HK-2 (cell line): Measurements from ENCODE around the gene CRACR2B.

ENCODE experiments used
- DNase-seq: peaks from one replicate; pipeline ENCODE4 v3.0.0-alpha.2; 2018; ENCODE audit not compliant: unreplicated experiment

The CRACR2B gene

DNA sequence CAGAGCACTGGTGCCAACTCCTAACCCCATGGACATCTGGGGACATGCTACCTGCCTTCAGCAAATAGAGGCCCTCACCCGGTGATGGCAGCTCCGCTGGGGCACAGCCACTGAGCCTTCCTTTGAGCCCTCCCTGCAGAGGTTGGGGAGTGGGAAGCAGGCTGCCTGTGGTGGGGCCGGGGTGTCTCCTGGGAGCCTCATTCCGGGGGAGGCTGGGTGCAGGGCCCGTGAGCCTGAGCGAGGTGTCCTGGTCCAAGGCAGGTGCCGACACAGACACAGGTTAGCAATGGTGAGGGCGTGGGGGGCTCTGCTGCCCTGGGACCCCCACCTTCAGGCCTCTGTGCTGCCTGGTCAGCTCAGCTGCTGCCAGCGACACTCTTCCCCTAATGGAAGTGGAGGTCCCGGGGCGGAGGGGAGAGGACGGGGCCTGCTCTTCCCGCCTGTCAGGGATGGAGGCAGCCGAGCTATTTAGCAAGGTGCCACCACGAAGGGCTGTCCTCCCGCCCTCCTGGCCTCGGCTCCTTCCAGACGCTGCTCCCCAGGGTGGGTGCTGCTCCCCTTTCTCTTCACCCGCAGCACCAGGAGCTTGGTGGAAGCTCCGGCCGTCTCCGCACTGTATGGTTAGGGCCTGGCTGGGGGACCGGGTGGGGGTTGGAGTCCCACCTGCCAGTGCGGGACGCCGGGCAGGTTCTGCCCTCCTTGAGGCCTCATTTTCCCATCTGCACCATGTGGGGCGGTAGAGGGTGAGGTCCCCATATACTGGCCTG lies 26.1 kb downstream of the CRACR2B start:
- DNase-seq: no peak

DNA sequence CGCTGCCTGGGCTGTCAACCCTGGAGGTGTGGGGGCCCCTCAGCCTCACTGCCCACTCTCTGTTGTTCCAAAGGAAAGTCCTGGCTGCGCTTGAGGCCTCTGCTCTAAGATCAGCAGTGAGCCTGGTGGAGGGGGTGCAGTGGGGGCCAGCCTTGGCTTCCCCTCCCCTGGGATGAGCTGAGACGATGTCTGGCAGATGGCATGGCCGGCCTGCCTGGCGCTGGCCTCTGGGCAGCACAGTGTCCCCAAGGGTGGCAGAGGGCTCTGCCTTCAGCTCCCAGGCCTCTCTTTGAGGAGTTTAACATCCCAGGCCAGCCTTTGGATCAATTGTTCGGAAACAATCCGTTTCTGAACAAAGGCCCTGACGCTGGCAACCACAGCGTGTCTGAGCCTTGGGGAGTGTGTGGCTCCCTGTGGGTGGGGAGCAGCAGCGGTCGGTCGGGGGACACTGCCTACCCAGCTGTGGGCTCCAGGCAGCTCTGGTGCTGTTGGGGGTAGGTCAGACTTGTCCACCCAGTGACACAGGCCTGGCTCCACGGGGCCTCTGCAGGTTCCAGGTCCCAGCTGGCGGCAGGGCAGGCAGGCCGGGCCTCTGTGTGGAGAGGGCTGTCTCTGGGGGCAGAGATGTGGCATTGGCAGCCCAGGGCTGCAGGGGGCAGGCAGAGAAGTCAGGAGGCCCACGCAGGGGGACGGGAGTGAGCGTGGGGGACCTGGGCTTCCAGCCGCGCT lies 27.0 kb downstream of the CRACR2B start:
- no peak for DNase-seq

DNA sequence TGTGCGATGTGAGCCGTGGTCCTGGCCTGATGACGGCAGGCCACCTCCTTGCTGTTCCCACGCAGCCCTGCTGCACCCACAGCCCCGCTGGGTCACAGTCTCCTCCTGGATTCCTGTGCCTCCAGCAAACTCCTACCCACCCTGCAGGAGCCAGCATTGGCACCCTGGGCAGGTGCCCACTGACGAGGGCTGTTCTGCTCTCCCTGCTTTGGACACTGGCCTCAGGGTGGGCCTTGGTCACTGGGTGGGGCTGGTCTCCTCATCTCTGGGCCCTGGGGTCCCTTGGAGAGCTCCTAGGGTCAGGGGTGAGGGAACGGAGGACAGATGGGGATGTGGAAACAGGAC lies 27.6 kb downstream of the CRACR2B start:
- no peak for DNase-seq

DNA sequence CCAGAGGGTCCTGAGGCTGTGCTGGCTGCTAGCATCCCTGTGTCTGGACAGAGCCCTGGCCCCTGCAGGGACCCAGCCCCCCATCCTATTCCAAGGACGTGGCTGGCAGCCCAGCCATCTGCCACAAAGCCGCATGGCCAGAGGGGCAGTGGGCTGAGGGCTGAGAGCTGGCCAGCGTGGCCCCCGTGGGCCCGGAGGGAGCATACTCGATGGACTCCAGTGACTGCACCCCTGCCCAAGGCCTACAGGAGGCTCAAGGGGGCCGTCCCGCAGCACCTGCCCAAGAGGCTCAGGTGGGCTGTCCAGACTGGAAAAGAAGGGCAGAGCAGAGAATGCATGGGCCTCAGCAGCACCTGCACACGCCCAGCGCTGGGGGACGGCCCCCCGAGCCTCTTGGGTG lies 28.1 kb downstream of the CRACR2B start:
- no peak for DNase-seq

DNA sequence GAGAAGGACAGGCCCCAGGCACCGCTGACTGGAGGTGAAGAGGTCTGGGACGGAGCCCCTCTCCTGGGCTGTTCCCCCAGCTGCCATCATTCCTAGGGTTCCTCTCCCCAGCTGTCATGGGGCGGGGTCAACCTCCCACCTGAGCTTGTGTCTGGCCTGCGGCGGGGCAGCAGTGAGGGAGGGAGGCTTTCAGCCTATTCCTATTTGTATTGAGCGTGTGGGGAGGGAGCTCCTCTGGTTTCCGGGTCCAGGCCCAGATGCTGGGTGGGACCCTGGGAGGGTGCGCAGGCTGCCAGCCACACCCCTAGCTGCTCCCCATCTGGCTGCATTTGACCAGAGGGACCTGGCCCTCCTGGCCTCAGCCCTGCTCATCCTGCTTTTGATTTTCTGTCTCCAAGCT lies 28.7 kb downstream of the CRACR2B start:
- no peak for DNase-seq

DNA sequence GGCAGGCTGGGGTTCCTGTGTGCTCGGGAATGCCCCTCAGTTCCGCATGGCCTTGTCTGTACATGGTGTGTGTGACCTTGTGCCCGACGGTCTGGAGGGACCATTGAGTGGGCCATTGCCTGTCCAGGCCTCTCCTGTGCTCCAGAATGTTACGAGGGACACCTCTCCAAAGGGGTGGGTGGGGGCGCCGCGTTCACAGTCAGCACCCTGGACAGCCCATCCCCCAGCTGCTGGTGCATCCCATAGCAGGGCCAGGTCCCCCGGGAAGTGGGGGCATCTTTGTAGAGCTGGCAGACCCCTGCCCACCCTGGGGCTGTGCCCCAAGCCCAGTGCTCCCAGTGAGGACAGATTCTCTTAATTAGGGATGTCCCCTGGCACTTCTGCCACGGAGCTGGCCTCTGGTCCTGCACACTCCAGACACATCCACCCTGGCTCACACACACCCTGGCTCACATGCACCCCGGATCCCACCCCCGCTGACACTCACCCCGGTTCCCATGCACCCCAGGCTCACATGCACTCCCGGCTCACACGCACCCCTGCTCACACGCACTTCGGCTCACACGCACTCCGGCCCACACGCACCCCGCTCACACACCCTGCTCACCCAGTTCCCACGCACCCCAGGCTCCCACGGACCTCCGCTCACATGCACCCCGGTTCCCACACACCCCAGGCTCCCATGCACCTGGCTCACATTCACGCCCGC lies 30.5 kb downstream of the CRACR2B start:
- DNase-seq: no peak

DNA sequence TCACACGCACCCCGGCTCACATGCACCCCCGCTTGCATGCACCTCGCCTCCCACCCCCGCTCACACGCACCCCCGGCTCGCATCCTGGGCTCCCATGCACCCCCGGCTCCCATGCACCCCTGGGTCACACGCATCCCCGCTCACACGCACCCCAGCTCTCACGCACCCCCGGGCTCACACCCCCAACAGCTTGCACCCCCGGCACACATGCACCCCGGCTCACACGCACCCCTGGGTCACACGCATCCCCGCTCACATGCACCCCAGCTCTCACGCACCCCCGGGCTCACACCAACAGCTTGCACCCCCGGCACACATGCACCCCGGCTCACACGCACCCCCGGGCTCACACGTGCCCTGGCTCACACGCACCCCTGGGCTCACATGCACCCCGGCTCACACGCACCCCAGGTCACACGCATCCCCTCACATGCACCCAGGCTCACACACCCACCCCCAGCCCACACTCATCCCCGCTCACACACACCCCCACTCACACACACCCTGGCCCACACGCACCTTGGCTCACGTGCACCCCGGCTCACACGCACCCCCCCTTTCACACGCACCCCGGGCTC lies 31.1 kb downstream of the CRACR2B start:
- no peak for DNase-seq

DNA sequence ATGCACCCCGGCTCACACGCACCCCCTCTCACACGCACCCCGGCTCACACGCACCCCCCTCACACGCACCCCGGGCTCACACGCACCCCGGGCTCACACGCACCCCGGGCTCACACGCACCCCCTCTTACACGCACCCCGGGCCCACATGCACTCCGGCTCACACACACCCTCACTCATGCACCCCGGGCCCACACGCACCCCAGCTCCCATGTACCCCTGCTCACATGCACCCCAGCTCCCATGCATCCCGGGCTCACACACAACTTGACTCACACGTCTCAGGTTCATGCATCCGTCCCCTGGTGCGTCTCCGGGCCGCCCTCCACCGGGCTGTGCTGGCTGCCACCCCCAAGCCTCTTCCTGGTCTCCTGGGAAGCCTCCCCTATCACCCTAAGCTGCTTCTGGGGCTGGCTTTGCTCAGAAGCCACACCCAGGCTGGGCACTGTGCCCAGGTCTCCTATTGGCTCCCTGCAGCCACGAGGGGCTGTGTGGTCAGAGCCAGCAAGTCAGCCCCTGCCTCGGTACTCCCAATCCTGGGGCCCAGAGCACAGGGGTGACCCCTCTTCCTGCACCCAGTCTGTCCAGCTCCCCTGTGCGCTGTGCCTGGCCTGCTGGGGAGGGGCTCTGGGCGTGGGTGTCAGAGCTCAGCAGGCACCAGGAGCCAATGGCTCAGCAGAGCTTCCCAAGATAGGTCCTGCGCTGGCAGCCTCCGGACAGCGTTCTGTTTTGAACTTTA lies 31.8 kb downstream of the CRACR2B start:
- no peak for DNase-seq

DNA sequence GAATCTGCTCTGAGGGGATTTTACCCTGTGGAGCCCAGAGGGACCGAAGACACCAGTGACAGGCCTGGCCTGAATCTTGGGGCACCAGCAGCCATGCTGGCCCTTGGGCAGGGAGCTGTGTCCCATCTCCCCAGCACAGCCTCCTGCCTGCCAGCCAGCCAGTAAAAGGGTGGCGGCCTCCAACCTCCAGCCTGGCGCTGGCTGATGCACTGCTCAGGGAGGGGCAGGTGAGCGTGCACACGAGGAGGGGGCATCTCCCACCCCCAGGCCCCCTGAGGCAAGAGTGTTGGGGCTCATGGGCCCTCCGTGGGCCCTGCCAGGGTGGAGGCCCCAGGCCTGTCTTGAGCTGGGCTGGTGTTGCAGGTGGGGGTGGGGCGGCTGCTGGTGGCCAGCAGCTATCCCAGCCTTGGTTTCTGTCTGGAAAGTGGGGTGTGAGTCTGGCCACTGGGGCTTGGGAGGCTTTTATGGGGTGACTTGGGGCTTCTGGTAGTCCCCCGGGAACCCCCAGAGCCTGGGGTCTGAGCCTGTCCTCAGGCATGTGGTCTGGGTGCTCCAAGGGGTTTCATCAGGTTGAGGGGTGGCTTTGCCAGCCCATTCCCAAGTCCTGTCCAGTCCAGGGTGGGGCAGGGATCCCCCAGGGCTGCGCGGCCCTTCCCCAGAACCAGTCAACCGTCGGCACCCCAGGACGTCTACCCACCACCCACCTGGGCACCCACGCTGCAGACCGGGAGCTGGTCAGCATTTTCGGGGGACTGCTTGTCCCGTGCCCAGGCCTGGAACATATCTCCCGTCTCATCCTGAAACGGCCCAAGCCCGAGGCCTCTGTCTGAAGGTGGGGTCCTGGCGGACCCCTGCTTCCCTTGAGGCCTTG lies 32.8 kb downstream of the CRACR2B start:
- DNase-seq: no peak

DNA sequence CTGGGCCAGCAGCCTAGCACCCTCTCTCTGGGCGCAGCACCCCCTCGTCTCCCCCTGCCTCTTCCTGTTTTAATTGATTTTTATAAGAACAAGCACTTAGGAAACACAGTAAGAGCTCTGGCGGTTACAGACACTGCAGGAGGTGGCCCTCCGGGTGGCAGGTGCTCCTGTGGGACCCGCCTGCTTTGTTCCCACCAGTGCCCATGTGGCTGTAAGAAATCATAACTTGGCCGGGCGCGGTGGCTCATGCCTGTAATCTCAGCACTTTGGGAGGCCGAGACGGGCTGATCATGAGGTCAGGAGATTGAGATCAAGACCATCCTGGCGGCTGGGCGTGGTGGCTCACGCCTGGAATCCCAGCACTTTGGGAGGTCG lies 33.4 kb downstream of the CRACR2B start:
- no peak for DNase-seq

DNA sequence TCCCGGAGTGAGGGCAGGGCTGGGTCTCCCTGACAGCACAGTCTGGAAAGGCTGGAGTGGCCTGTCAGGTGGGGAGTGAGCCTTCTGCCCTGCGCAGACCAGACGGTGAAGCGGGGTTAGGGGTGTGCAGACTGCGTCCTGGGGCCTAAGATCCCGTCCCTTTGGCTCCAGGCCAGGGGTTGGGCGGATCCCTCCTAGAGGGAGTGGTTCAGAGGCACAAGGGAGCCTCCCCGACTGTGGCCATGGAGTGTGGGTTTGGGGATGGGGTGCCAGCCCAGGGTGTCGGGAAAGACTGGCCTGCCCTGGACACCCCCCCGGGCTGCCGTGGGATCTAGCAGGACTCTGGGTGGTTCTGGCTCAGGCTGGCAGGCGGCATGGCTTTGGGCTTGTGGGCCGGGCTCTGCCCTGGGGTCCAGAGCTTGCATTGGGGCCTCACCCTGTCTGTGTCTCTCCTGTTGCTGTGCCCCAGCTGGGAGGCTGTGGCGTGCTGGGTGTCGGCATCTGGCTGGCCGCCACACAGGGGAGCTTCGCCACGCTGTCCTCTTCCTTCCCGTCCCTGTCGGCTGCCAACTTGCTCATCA lies 34.5 kb downstream of the CRACR2B start:
- no peak for DNase-seq

DNA sequence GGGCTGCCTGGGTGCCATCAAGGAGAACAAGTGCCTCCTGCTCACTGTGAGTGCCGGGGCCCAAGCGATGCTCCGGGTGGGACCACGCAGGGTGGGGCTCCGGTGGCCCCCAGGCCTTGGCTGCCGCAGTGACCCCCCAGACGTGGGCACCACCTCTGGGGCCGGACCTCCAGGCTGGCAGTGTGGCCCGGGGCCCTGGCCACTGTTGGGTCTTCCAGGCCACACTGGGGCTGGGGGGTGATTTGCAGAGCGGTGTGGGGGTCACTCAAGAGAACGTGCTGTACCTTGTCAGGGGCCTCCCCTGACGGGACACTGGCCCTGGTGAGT lies 34.9 kb downstream of the CRACR2B start:
- no peak for DNase-seq

DNA sequence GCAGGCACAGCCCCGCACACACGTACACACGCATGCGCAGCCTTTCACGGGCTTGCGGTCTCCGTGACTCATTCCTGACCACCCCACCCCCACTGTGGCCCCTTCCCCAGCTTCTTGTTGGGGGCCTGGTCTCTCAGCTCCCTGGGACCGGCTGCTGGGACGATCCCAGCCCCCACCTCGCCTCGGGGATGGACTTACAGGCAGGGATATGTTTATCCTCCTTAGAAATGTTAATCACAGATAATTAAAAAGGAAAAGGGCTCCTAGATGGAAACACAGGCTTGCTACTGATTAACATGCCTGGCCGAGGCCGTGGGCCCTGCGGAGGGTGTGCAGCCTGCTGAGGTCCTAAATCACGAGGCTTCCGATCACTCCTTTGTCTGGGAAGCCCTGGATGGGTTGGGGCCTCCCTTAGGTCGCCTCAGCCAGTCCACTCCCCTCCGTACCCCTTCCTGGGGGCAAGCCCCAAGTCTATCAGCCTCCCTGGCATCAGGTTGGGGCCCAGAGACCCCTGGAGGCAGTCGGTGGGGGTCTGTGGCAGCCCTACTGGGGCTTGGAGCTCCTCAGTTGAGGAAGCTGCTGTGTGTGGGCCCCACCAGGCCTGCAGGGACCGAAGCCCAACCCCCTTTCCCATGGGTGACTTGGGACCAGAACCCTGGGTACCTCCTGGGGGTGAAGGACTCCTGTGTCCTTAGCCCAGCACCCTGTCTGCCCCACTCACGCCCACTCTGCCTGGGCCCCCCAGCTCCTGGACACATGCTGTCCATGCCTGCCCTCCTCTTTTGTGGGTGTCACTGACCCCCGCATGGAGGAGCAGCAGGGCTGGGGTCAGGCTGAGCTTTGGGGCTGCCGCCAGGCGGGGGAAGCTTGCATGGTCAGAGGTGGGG lies 35.5 kb downstream of the CRACR2B start:
- DNase-seq: no peak

DNA sequence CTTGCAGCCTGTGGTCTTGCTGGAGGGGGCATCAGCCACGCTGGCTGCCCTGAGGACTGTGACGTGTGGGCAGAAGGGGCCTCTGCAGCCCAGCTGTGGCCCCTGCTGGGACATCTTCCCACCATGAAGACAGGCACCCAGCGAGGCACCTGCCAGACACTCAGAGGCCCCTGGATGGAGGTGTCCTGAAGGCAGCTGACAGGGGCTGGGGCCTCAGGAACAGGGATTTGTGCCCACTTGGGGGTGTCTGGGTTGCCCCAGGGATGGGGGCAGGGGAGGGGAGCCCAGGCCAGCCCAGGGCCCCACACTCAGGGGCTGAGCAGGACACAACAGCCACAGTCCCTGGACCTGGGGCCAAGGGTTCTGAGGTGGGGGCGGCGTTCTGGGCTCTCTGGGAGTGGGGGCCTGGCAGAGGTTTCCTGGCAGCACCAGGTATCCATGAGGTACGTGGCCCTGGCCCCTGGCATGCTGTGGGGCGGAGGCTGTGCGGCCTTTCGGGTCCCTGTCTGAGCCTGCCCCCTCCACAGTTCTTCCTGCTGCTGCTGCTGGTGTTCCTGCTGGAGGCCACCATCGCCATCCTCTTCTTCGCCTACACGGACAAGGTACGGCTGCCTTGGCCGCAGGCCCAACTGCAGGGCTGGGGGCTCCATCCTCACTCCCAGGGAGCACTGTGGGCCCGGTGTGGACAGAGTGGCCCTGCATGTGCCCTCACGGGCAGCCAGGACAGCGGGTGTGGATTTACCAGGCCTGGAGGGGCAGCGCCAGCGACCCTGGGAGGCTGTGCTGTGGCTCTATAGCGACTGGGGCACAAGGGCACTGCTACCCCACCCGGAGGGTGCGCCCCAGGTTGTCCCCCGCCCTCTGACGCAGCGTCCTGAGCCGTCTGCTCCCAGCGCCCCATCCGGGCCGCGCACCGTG lies 36.5 kb downstream of the CRACR2B start:
- DNase-seq: no peak

DNA sequence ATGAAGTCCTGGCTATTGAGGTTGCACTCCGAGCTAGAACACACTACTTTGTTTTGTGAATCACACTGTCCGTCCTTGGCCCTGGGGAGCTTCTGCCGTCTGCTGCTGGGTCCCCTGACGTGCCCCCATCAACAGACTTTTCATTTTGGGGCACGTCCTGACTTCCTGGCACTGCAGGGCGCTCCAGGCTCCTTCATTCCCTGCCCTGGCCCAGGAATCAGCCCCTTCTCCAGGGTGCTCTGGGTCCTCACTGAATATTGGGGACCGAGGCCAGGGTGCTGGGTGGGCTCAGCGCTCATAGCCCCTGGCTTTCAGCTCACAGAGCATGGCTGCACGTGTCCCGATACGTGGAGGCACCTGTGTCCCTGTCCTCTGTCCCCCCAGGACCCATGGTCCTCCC lies 37.2 kb downstream of the CRACR2B start:
- DNase-seq: no peak

DNA sequence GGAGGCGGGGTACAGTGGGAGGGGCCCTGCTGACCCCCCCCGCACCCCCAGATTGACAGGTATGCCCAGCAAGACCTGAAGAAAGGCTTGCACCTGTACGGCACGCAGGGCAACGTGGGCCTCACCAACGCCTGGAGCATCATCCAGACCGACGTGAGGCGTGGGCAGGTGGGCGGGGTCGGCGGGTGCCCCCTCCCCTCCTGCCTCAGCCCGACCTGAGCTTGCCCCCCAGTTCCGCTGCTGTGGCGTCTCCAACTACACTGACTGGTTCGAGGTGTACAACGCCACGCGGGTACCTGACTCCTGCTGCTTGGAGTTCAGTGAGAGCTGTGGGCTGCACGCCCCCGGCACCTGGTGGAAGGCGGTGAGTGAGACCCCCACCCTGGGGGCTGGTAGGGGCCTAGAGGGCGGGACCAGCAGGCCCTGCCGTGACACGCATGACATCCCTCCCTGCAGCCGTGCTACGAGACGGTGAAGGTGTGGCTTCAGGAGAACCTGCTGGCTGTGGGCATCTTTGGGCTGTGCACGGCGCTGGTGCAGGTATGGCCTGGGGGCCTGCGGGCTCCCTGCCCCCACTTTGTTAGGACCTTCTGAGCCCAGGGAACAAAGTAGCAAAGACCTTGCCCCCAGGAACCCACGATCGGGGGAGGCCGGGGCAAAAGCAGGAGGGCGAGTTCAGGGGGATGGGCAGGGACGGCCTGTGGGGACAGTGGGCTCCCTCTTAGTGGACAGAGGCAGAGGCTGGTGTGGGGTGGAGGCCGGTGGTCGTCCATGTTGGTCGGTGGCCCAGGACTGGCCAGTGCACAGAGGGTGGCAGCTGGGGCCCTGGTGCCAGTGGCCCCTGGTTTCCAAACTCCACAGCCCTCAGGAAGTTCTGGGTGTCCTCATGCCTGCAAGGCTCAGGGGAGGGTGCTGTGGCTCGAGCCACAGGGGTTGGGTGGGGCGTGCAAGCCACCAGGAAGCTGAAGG lies 38.0 kb downstream of the CRACR2B start:
- DNase-seq: no peak

DNA sequence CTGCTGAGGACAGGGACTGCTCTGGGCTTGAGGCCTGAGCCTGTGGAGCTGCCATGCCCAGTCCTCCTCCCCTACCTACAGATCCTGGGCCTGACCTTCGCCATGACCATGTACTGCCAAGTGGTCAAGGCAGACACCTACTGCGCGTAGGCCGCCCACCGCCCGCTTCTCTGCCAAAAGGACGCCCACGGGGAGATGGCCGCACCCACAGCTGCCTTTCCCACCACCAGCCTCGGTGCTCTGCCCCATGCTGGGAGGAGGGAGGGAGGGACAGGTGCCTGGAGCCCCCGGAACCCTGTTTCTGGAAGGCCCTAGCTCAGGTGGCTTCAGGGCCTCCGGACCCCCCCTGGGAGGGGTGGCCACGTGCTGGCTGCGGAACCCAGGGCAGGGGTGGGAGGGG lies 38.8 kb downstream of the CRACR2B start:
- no peak for DNase-seq
